Small intestine (tissue), 7 donors: ENCODE results near the gene MPV17L. TPM values are rescaled to one million over a fixed set of nuclear protein-coding genes. Genes with fewer than 3 reads are reported as not detected.
A peak's percentile ranks its signal among the peaks of the same experiment; 100 is the strongest.
"Not testable (repeated sequence)": the region's sequence is repeated elsewhere in the genome, so short reads cannot be mapped to it uniquely, and the experiment has no call there.

Experiments used
- DNase-seq, 2 donors: peaks; one replicate each; pipeline versions ENCODE4 v3.0.0 to v3.0.0-alpha.2; 2013
- FAIRE-seq: peaks from 2 replicates; lab custom pipeline; 2012; peaks lifted over from hg19 to GRCh38; lab: Jason Lieb, UNC
- H3K27ac ChIP-seq, 3 donors: one replicate each; pipeline ENCODE4 v1.5.1; 2013; ENCODE audit warnings: low read length in 2 of 3, mild to moderate bottlenecking in 2 of 3, control low read depth in 1 of 3, inconsistent platforms in 1 of 3, low read depth in 1 of 3, moderate library complexity in 1 of 3
- H3K27me3 ChIP-seq, 3 donors: one replicate each; pipeline ENCODE4 v1.6.1; 2013; ENCODE audit warnings: low read length in 3 of 3, inconsistent platforms in 1 of 3; ENCODE audit not compliant: control insufficient read depth in 3 of 3, insufficient read depth in 3 of 3
- H3K36me3 ChIP-seq, 3 donors: one replicate each; pipeline ENCODE4 v1.6.1; 2013; ENCODE audit warnings: low read length in 3 of 3, inconsistent platforms in 1 of 3, low read depth in 1 of 3, mild to moderate bottlenecking in 1 of 3, moderate library complexity in 1 of 3; ENCODE audit not compliant: control insufficient read depth in 3 of 3, insufficient read depth in 2 of 3
- H3K4me1 ChIP-seq, 3 donors: one replicate each; pipeline ENCODE4 v1.6.1; 2013; ENCODE audit warnings: low read length in 2 of 3, inconsistent platforms in 1 of 3, low read depth in 1 of 3, mild to moderate bottlenecking in 1 of 3, moderate library complexity in 1 of 3; ENCODE audit not compliant: control insufficient read depth in 3 of 3, insufficient read depth in 2 of 3
- H3K4me3 ChIP-seq, 3 donors: one replicate each; pipeline ENCODE4 v1.5.1; 2013; ENCODE audit warnings: low read length in 3 of 3, control low read depth in 1 of 3, inconsistent platforms in 1 of 3, low read depth in 1 of 3, mild to moderate bottlenecking in 1 of 3, moderate library complexity in 1 of 3
- H3K9me3 ChIP-seq, 2 donors: one replicate each; pipeline ENCODE4 v1.6.1; 2013; ENCODE audit warnings: low read depth in 1 of 2, low read length in 1 of 2; ENCODE audit not compliant: control insufficient read depth in 2 of 2, insufficient read depth in 1 of 2
- WGBS, 3 donors: extraction: QIAGEN DNeasy Blood & Tissue Kit; methylation state at CpG; one replicate each; pipeline ENCODE4 v1.1.7; 2013; 5-methylcytosine and 5-hydroxymethylcytosine counted together
- polyA plus RNA-seq, 4 donors: library from polyadenylated mRNA; stranded (reverse) in 3 of 4; unstranded in 1 of 4; fragments of 200-250 nt in 3 of 4; fragments of 120-200 nt in 1 of 4; gene quantifications; one replicate each; pipeline versions ENCODE4 v1.2.1 to v1.2.3, GENCODE V29; 2013
- donor health status: healthy with polysubstance abuse.
- donor health status: control.
- donor health status: control.
- donor health status: Bipolar disorder and iron deficiency.
- donor health status: healthy.

Gene MPV17L
- polyA plus RNA-seq, 4 donors = 1.8 to 12.0 (median 4.2) TPM

DNA sequence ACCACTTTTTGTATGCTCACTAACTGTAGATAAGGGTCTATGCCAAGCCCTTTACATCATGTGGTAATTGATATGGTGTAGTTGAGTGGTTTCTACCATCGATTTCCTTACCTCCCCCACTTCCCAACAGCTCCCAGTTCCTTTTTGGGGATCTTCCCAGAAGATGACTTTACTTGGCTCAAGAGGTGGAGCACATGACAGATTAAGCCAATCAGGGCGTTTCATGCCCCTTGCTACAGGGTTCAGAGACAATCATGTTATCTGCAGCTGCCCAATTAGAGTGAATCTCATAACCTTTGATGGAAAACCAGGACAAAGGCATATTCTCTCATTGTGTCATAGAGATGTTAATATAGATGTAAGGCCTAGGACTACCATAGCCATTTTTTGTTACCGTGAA, 22.7 kb downstream of the MPV17L start:
- no peak for DNase-seq
- Histone ChIP-seq H3K9me3 (no peaks in the 10 kb centered on the region), H3K4me3 (no peak overlapping the region), H3K36me3 (no peaks in the 10 kb centered on the region), H3K4me1 (peaks cover 0 to 2% (median 0%) of the 10 kb centered on the region in 3 donors), H3K27me3 (no peaks in the 10 kb centered on the region), H3K27ac (no peak overlapping the region)
- no peak for FAIRE-seq
- WGBS, 3 donors = 64 to 79% (median 70%) methylated on average over 3 of the region's 3 CpGs

DNA sequence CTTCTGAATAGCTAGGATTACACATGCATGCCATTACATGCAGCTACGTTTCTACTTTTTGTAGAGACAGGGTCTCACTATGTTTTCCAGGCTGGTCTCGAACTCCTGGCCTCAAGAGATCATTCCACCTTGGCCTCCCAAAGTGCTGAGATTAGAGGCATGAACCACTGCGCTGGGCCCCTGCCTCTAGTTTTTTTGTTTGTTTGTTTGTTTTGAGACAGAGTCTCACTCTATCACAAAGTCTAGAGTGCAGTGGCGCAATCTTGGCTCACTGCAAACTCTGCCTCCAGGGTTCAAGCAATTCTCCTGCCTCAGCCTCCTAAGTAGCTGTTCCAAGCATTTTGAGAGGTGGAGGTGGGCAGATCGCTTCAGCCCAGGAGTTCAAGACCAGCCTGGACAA, 26.1 kb downstream of the MPV17L start:
- not testable (repeated sequence) for H3K27ac ChIP-seq, FAIRE-seq, DNase-seq, H3K9me3 ChIP-seq, H3K36me3 ChIP-seq, H3K4me1 ChIP-seq, H3K4me3 ChIP-seq, H3K27me3 ChIP-seq
- WGBS, 3 donors = 84 to 88% (median 88%) methylated on average over 5 of the region's 5 CpGs

DNA sequence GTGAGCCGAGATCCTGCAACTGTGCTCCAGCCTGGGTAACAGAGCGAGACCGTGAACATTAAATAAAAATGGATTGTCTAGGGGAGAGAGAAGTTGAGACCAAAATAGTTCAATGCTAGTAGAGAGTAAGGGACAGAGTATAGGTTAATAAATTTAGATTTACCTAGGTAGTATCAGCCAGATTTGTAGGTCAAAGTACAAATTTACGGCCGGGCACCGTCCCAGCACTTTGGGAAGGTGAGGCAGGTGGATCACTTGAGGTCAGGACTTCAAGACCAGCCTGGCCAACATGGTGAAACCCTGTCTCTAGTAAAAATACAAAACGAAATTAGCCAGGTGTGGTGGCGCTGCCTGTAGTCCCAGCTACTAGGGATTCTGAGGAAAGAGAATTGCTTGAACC, 26.7 kb downstream of the MPV17L start:
- no peak overlapping the region for H3K4me3 ChIP-seq
- FAIRE-seq (no peak), DNase-seq (peak in 1 of 2 donors; percentile 27)
- no peak overlapping the region for H3K27ac ChIP-seq
- H3K36me3 ChIP-seq = no peaks in the 10 kb centered on the region
- H3K27me3 ChIP-seq = no peaks in the 10 kb centered on the region
- peaks cover 0 to 2% (median 0%) of the 10 kb centered on the region in 3 donors for H3K4me1 ChIP-seq
- H3K9me3 ChIP-seq = no peaks in the 10 kb centered on the region
- 48 to 77% (median 48%) methylated on average over 8 of the region's 8 CpGs for WGBS, 3 donors

DNA sequence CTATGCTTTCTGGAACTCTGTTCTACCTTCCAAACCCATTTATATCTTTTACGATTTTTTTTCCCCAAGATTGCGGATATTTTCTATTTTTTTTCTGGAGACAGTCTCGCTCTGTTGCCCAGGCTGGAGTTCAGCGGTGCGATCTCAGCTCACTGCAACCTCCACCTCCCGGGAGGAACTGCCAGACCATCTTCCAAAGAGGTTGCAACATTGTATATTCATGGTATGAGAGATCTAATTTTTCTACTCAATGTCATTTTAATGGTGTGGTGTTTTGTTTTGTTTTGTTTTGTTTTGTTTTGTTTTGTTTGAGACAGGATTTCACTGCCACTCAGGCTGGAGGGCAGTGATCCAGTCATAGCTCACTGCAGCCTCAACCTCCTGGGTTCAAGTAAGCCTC, 30.3 kb downstream of the MPV17L start:
- Histone ChIP-seq H3K27me3 (no peaks in the 10 kb centered on the region), H3K9me3 (no peaks in the 10 kb centered on the region), H3K36me3 (no peaks in the 10 kb centered on the region), H3K4me1 (peaks cover 0 to 6% (median 2%) of the 10 kb centered on the region in 3 donors), H3K4me3 (no peak overlapping the region), H3K27ac (no peak overlapping the region)
- no peak for FAIRE-seq
- 76 to 85% (median 82%) methylated on average over 6 of the region's 6 CpGs for WGBS, 3 donors
- no peak for DNase-seq

DNA sequence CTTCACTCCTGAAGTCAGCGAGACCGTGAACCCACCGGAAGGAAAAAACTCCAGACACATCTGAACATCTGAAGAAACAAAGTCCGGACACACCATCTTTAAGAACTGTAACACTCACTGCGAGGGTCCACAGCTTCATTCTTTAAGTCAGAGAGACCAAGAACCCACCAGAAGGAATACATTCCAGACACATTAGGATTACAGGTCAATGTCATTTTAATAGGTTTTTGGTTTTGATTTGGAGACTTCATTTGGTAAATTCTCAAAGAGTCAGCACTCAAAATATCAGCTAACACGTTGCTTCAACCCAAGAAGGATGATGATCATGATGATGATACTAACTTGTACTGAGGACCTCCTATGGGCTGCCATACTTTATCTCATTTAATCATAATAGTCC, 31.2 kb downstream of the MPV17L start:
- no peak for FAIRE-seq
- Histone ChIP-seq H3K4me3 (no peak overlapping the region), H3K27me3 (no peaks in the 10 kb centered on the region), H3K27ac (no peak overlapping the region), H3K9me3 (no peaks in the 10 kb centered on the region), H3K4me1 (peaks cover 0 to 6% (median 2%) of the 10 kb centered on the region in 3 donors), H3K36me3 (no peaks in the 10 kb centered on the region)
- no peak for DNase-seq
- WGBS, 3 donors = 75 to 85% (median 80%) methylated on average over 6 of the region's 6 CpGs

DNA sequence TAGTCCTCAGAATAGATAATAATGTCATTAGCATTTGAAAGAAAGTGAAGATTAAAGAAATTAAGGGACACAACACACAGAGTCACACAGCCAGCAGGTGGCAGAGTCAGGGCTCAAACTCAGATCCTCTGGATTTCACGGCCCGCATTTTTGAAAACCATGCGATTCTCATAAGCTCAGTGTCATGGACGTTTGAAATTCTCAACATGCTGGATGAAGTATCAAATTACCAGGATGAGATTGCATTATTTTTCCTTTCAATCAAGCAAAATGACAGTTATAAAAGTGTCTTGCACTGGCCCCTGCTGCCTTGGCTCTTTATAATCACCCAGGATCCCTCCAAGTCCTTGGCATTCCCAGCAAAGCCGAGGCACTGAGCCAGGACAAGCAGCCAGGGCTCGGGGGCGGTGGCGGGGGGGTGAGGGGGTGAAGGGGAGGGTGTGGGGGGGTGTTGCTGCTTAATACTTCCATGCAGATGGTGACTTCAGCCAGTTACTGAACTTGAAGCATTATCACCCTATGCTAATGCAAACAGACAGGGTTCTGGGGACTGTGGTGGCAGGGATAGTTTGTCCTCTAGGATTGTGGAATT, 32.2 kb downstream of the MPV17L start:
- DNase-seq (peak; percentile 57 to 66), FAIRE-seq (no peak)
- H3K4me1 ChIP-seq = peaks cover 0 to 4% (median 2%) of the 10 kb centered on the region in 3 donors
- 4 to 13% (median 8%) methylated on average over 8 of the region's 8 CpGs for WGBS, 3 donors
- H3K27ac ChIP-seq = no peak overlapping the region
- no peaks in the 10 kb centered on the region for H3K9me3 ChIP-seq
- H3K4me3 ChIP-seq = no peak overlapping the region
- no peaks in the 10 kb centered on the region for H3K36me3 ChIP-seq
- H3K27me3 ChIP-seq = no peaks in the 10 kb centered on the region

DNA sequence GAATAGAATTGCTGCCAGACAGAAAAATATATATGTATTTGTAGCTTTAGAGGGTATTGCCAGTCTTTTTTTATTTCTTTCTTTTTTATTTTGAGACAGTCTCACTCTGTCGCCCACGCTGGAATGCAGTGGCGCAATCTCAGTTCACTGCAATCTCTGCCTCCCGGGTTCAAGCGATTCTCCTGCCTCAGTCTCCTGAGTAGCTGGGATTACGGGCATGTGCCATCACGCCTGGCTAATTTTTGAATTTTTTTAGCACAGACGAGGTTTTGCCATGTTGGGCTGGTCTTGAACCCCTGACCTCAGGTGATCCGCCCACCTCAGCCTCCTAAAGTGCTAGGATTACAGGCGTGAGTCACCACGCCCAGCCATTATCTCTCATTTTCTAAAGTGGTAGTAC, 35.3 kb downstream of the MPV17L start:
- WGBS, 3 donors = 72 to 80% (median 73%) methylated on average over 11 of the region's 11 CpGs
- not testable (repeated sequence) for H3K9me3 ChIP-seq, H3K4me1 ChIP-seq, H3K4me3 ChIP-seq, H3K27ac ChIP-seq, FAIRE-seq, H3K36me3 ChIP-seq, DNase-seq
- peaks cover 8 to 30% (median 11%) of the 10 kb centered on the region in 3 donors for H3K27me3 ChIP-seq

DNA sequence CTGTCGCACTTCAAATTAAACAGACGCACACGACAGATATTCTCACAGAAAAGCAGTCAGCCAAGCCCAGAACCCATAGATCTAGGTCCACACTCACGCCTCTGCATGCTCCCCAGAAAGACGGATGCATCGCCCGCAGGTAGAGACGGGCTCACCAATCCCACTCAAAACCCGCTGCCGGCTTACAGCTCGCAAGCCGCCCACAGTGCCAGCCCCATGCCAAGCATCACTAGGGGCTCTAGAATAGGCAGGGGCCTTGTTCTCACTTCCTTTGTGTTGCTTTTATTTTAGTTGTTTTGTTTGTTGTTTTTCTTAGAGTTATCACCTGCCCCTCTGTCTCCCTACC, 38.5 kb downstream of the MPV17L start:
- no peaks in the 10 kb centered on the region for H3K36me3 ChIP-seq
- FAIRE-seq (no peak), DNase-seq (no peak)
- peak overlapping the region in 1 of 3 donors; percentile 56 for H3K4me3 ChIP-seq
- no peaks in the 10 kb centered on the region for H3K9me3 ChIP-seq
- H3K4me1 ChIP-seq = peaks cover 0 to 3% (median 0%) of the 10 kb centered on the region in 3 donors
- H3K27me3 ChIP-seq = peaks cover 8 to 34% (median 11%) of the 10 kb centered on the region in 3 donors
- 29 to 42% (median 37%) methylated on average over 12 of the region's 12 CpGs for WGBS, 3 donors
- H3K27ac ChIP-seq = peak overlapping the region in 1 of 3 donors; percentile 64
